PC-9 (cell line): ENCODE measurements around the gene CHST11.

Source experiments
- EZH2 ChIP-seq: fragments of 200-600 bp; sonication (generic); IDR thresholded peaks from 2 replicates; pipeline ENCODE4 v1.8.0; 2017; ENCODE audit warnings: antibody characterized with exemption, low read depth
- TF ChIP-seq, protein P1 (sequence below): fragments of 200-600 bp; sonication (generic); conservative IDR thresholded peaks from 2 replicates; pipeline ENCODE4 v1.6.1; 2017; ENCODE audit warnings: mixed run types, antibody characterized with exemption, mild to moderate bottlenecking, moderate library complexity

GRCh38 chr12:104686196-104686595 is 229.4 kb downstream of the CHST11 start:
- TF ChIP-seq, protein P1, sequence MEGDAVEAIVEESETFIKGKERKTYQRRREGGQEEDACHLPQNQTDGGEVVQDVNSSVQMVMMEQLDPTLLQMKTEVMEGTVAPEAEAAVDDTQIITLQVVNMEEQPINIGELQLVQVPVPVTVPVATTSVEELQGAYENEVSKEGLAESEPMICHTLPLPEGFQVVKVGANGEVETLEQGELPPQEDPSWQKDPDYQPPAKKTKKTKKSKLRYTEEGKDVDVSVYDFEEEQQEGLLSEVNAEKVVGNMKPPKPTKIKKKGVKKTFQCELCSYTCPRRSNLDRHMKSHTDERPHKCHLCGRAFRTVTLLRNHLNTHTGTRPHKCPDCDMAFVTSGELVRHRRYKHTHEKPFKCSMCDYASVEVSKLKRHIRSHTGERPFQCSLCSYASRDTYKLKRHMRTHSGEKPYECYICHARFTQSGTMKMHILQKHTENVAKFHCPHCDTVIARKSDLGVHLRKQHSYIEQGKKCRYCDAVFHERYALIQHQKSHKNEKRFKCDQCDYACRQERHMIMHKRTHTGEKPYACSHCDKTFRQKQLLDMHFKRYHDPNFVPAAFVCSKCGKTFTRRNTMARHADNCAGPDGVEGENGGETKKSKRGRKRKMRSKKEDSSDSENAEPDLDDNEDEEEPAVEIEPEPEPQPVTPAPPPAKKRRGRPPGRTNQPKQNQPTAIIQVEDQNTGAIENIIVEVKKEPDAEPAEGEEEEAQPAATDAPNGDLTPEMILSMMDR = no peak
- TF ChIP-seq EZH2 = no peak
